ENCODE data around the gene MBNL2.

The MBNL2 gene

GRCh38 chr13:97387485-97387839 lies 165.3 kb downstream of the MBNL2 start:
- no peak for DNase-seq

DNA sequence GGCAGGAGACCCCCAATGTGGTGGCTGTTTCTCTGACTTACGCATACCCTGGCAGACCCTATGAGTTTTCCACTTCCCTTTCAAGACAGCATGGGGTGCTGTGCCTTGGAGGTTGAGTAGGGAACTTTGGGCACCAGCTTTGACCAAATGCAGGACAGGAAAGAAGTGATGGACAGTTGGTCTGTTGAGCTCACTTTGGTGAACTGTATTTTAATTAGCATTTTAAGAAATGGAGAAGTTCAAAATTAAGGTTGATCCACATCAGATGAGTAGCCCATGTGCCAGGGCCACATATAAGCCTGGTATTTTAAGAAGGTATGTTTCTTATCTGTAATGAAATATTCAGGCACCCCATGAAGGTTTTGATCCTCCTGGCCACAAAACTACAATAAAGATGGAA lies 165.8 kb downstream of the MBNL2 start:
- no peak for DNase-seq

- no peak for DNase-seq
Measured at GRCh38 chr13:97388373-97388772, 166.2 kb downstream of the MBNL2 start.

- DNase-seq, result no peak
Measured at GRCh38 chr13:97390941-97391600, 168.9 kb downstream of the MBNL2 start.

- DNase-seq, result no peak
Measured at GRCh38 chr13:97392020-97392419, 169.9 kb downstream of the MBNL2 start.

DNA sequence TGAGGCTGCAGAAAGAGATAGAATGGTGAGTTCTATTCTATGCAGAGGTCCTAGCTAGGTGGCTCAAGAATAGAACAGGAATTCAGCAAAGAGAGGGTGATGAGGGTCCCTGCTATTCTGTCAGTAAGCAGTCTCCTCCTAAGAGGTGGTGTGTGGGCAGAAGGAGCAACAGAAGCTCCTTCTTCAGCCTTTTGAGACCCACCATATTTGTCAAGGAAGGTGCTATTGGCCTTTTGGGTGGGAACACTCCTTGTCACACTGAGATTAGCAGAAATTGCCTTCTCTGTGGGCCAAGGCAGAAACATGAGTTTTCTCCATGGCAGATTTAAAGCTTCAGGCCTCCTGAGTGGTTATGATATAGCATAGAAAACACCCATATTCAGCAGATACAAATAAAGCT lies 172.4 kb downstream of the MBNL2 start:
- no peak for DNase-seq

DNA sequence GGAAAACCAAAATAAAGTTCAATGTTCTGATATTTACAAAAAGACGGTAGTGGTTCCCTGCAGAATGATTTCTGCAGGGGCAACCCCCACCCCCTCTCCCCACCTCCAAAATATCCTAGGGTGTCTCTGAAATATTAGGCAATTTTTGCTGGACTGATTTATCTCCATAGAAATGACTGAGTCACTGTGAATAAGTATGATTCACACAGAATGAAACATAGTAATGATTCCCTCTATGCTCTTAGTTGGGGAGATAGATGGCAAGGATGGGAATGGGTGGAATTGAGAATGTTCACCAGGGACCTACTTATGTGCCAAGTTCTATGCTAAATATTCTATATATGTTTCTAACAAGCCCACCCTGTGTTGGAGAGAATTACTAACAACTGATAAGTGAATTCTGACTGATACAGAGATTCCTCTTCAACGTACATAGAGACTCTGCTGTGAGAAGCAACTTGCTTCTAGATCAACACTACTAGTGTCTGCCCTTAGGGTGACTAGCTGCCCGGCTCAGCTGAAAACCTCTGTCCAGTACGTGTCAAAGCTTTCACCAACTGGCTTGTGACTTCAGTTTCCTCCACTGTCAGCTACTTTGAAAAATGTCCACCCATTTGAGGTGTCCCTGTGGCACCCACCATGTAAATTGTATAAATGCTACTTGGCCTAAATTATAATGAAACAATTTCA lies 173.5 kb downstream of the MBNL2 start:
- no peak for DNase-seq

- no peak for DNase-seq
Measured at GRCh38 chr13:97397267-97397666, 175.1 kb downstream of the MBNL2 start.

DNA sequence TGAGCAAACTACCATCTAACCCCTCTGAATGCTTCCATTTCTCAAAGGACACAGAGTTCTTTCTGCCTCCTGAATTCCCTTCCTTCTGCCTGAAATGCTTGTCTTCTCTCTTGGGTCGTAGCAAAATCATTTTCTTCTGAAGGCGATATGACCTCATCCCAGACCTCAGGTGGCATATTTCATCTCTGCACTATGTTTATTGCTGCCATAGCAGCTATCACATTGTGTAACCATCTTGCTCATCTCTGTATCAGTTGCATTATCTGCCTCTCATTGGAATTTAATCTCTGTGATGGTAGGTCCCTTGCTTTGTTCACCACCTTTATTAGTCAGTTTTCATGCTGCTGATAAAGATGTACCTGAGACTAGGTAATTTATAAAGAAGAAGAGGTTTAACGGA lies 179.3 kb downstream of the MBNL2 start:
- DNase-seq, result no peak

GRCh38 chr13:97403893-97404750 lies 182.0 kb downstream of the MBNL2 start:
- no peak for DNase-seq

DNA sequence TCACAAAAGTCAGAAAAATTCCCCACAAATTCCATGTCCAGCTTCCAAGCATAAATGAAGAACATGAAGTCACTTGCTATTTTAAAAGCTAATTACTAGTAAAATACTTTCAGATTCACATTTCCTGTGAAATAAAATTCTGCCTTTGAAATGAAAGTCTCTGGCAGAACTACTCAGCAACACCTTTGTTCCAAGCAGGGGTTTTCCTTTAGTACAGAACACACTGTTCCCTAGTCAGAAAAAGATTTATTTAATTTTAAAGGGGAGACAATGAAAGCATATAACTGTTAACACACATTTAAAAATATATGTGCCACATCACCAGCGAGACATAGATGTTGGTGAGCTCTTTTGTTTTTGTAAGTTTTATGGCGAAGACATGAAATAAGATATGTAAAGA lies 185.4 kb downstream of the MBNL2 start:
- no peak for DNase-seq

- DNase-seq, result no peak
Measured at GRCh38 chr13:97408938-97409337, 186.8 kb downstream of the MBNL2 start.

DNA sequence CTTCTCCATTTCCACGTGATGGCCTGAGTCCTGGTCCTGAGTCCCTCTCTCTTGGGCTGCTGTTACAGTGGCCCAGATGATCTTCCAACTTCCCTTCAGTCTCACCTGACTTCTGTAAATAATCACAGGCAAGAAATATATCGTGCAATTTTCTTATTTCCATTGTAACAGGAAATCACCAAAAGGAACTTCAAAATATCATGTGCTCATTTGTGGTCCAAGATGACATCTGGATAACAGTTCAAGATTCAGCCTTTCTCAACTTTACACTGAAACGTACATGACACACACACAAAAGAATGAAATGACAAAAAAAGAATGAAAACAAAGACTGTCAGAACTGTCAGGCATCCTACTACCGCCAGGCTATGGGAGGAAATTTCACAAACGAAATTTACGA lies 189.9 kb downstream of the MBNL2 start:
- DNase-seq, result no peak

DNA sequence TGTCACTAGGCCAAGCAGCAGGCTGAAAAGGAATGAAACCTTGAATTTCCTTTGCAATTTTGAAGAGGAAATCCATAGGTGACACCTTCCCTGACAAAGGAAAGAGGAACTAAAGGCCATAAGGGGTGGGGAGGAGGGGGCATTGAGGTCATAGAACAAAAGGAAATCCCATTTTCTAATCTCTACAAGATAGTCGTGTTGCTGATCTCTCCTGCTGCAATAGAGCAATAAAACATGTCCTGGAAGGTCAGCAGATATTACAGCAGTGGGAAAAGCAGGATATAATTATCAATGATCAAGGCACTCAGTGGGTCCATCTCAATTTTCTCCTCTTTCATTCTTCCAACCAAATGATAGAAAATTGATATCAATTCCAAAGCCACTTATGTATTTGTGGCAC lies 191.6 kb downstream of the MBNL2 start:
- DNase-seq, result no peak

DNA sequence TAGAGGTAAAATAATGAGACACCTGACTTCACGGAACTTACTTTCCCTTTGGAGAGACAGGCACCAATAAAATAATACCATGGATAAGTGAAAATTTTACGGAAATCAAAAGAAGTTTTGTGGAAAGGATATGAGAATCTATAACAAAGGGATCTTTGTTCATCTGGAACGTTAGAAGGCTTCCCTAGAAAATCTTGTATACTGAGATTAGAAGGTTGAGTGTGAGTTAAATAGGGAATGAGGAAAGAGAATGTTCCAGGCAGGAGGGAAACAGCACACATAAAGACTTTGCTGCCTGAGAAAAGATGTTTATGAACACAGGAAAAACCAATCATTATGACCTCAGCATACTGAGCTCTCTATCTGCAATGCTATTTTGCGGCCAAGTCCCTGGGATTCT lies 192.3 kb downstream of the MBNL2 start:
- DNase-seq, result no peak

DNA sequence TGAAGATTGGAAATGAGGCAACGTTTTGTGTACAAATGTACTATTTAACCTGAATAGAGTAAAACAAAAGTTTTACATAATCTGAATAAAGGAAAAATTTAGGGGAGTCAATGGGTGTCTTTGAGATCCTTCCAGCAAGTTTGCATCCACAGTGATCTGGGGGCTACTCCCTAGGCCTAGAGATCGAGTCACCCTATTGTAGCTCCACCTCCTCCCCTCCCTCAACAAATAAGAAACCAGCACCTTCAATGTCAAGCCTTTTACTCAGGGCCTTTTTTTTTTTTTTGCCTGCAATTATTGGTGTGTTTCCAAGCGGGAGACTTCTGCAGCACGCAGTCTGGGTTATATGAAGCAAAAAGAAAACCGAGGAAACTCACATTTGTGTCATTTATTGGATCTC lies 195.6 kb downstream of the MBNL2 start:
- no peak for DNase-seq

DNA sequence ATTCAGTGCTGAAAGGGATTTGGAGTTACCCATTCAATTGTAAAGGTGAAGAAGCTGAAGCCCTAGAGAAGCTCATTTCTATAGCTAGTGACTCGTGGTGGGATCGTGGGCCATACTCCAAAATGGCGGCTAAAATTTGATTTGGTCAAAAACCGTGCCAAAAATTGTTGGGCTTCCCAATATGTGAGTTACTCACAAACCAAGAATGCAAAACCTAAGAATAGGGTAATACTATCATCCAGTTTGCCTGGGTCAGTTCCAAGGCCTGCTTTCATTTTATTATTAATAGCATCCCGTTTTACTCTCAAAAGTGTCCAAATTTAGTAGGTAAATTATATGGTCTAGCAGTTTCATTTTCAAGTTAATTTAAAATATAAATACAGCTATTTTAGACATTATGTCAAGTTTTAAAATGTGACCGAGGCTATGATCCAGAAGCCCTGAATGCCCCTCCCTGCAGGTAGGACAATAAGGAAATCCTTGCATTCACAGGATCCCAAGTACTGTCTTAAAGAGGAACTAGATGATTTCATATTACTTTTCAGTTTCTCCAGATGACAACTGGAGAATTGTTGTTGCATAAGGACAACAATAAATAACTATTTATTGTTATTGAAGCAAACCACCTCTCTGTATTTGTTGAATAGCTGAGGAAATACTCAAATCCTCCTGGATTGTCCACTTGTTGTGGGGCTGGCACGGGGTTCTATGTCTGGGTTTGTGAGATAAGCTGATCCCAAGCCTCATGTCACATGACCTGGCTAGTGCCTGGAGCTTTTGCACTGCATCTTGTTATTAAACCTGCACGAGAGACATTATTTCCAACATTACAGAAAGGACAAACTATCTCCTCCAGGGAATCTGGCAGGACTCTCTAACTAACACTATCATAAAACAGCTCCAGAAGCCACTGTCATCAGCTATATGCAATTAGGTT lies 200.3 kb downstream of the MBNL2 start:
- no peak for DNase-seq

DNA sequence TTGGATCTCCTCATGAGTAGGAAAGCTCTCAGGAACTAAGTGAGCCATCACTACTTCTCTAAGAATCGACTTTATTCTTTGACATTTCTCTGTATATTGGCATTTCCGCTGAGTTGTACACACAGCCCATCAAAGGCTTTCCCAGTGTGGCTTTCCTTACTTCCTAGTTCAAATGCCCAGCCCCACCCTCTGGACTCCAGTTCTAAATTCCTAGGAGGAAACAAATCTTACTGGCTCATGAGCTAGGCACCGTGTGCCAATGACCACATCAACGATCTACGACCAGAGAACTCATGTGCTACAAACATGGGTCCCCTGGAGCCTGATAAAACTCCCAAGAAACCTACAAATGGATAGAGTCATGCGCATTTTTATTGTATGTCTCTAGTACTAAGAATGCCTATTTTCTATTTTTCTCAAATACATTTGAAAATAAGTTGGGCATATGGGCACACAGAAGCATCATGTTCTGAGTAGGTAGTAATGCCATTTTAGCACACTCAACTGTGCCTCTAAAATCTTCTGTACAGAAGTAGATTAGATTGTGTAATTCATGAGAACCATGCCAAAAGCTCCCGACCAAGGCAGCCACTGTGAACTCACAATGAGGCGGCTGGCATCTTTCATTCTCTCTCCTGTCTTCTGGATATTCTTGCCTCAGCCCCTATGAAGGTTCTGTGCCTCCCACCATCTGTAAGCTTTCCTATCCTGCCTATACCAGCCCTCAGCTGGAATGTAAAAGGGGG lies 201.3 kb downstream of the MBNL2 start:
- DNase-seq, result no peak

- no peak for DNase-seq
Measured at GRCh38 chr13:97425590-97425989, 203.5 kb downstream of the MBNL2 start.

DNA sequence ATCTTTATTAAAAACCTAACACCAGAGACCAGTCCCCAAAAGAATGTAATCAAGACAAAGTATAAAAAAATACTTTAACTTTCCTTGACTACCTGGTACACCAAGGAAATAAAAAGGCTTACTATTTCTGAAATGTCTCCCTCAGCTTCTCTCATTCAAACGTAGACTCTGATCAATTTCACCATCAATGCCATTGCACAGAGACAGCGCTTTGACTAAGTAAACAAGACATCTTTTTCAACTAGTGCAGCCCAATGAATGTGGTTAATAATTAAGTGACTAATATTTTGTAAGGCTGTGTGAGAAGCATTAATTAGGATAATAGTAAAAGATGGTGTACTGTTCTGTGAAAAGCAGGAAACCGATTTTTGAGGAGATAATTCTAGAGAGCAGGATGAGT lies 204.6 kb downstream of the MBNL2 start:
- no peak for DNase-seq

DNA sequence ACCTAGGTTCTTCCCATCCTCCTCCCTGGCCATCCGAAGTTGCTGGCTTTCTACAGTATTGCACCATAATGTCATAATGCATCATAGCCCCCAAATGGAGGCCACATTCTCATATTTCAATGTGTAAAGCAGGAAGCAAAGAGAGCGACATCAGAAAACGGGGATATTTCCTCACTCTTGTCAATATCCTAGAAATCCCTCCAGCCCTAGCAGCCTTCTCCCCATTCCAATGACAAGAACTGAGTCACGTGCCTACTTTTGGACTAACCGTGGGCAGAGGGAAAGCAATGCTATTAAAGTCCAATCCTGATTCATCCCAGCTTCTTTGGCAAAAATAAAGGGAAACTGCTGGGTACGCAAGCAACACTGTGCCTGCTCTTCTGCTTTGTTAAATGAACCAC lies 207.5 kb downstream of the MBNL2 start:
- no peak for DNase-seq

DNA sequence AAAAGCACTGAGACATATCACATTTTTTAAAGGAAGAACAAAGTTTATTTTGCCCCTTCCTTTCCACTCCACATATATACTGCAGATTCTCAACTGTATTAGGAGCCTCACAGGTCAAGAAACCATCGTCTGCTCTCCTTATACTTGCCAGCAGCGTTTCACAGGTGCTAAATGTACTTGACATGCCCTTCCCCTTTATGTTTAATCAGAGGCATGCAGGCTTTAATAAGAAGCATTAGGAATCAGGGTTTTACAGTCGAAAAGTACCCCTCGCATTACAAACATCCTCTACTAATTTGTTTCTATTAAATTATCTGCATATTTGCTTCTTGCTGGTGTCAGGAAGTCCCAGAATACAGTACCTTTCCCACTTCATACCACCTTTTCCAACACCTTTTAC lies 208.2 kb downstream of the MBNL2 start:
- no peak for DNase-seq
